Chondrocyte (in vitro differentiated cells): ENCODE results near the gene RNF111. TPM values are rescaled to one million over a fixed set of nuclear protein-coding genes. Genes with fewer than 3 reads are reported as not detected.
A peak's percentile ranks its signal among the peaks of the same experiment; 100 is the strongest.

ENCODE experiments used
- DNase-seq: peaks from one replicate; pipeline ENCODE4 v3.0.0; 2021; ENCODE audit warnings: mixed read lengths, low spot score
- H3K27ac Mint-ChIP-seq: one replicate; pipeline ENCODE4 v1.8.0; 2021; ENCODE audit warnings: mild to moderate bottlenecking, moderate library complexity, mixed read lengths; ENCODE audit not compliant: unreplicated experiment
- H3K27me3 Mint-ChIP-seq: 2 replicates; pipeline ENCODE4 v1.8.0; 2021; ENCODE audit warnings: low read depth, mixed read lengths
- H3K36me3 Mint-ChIP-seq: 2 replicates; pipeline ENCODE4 v1.8.0; 2021; ENCODE audit warnings: low read depth, mixed read lengths
- H3K4me1 Mint-ChIP-seq: 2 replicates; pipeline ENCODE4 v1.8.0; 2021; ENCODE audit warnings: low read depth, mild to moderate bottlenecking, mixed read lengths
- H3K4me3 Mint-ChIP-seq: one replicate; pipeline ENCODE4 v1.8.0; 2021; ENCODE audit warnings: mild to moderate bottlenecking, moderate library complexity, mixed read lengths; ENCODE audit not compliant: unreplicated experiment
- H3K9me3 Mint-ChIP-seq: 2 replicates; pipeline ENCODE4 v1.8.0; 2021; ENCODE audit warnings: low read depth, mixed read lengths
- CTCF ChIP-seq: fragments of 200-600 bp; sonication (generic); IDR thresholded peaks from 2 replicates; pipeline ENCODE4 v1.5.0; 2021; ENCODE audit warnings: antibody characterized with exemption, mild to moderate bottlenecking, moderate library complexity
- long read RNA-seq: library from polyadenylated mRNA; stranded (forward); transcript quantifications from one replicate; pipeline ENCODE4 v2.0.0, GENCODE V29; 2021
- total RNA-seq: library from RNA; stranded (reverse); gene quantifications from 3 replicates; pipeline ENCODE4 v1.2.1, GENCODE V29; 2021

Gene RNF111
- 25.8 to 31.1 TPM (median 27.1 TPM) in 3 replicates for total RNA-seq
- long read RNA-seq, full-length matches to known transcripts = 6 of 24 reads
- long read RNA-seq, partial matches to known transcripts = 2 of 24 reads
- long read RNA-seq, other reads (novel, unspliced or antisense) = 16 of 24 reads

DNA sequence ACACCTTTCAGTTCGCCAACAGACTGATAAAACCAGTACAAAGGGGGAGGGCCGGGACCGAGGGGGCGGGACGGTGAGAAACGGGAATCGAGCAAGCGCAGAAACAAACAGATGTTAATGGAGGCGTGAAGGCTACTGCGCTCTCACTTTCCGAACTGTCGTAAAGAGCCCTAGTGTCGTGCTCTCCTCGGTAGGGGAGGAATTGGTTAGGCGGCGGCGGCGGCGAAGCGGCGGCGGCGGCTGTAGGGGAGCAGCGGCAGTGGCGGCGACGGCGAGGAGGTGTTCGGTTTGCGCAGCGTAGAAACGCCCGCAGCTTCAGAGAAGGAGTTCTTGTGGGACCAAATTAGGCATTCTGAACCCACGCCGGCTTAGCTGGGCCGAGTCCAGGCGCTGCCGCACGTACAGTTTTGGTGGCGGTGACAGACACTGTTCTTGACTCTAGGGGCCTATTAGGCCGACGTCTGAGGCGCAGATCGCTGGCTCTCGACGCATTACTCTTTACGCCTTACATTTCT, at the start of gene RNF111:
RNF111 (plus strand) TSS at position 173 of the 515 bp plus-strand sequence. CDS start 43,160 bp downstream, outside the sequence.
- peaks cover 34% of the 10 kb centered on the region for H3K4me1 Mint-ChIP-seq
- TF ChIP-seq CTCF = no peak

DNA sequence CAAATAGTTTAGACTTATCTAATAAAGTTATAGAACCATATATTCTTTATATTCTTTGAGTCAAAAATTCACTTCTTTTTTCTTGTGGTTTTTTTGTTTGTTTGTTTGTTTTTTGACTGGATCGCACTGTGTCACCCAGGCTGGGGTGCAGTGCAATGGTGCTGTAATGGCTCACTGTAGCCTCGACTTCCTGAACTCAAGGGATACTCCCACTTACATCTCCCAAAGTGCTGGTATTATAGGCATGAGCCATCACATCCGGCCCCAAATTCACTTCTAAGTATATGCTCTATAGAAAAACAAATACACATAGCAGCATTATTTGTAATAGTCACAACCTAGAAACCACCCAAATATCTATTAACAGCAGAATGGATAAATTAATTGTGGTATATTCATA, 40.3 kb upstream of the RNF111 start:
- DNase-seq = no peak
- Mint-ChIP-seq H3K4me3 (no peak overlapping the region), H3K27ac (no peak overlapping the region), H3K27me3 (no peaks in the 10 kb centered on the region), H3K36me3 (no peaks in the 10 kb centered on the region), H3K4me1 (peaks cover 6% of the 10 kb centered on the region), H3K9me3 (no peaks in the 10 kb centered on the region)
- no peak for TF ChIP-seq CTCF

More for the DNA sequence above, at the start of gene RNF111:
- H3K27me3 Mint-ChIP-seq = peaks cover 18% of the 10 kb centered on the region
- H3K36me3 Mint-ChIP-seq = peaks cover 4% of the 10 kb centered on the region
- peak within 1 kb of the TSS; percentile 98 for H3K4me3 Mint-ChIP-seq
- H3K9me3 Mint-ChIP-seq = no peaks in the 10 kb centered on the region
- H3K27ac Mint-ChIP-seq = peak within 1 kb of the TSS; percentile 97
- DNase-seq = no peak

DNA sequence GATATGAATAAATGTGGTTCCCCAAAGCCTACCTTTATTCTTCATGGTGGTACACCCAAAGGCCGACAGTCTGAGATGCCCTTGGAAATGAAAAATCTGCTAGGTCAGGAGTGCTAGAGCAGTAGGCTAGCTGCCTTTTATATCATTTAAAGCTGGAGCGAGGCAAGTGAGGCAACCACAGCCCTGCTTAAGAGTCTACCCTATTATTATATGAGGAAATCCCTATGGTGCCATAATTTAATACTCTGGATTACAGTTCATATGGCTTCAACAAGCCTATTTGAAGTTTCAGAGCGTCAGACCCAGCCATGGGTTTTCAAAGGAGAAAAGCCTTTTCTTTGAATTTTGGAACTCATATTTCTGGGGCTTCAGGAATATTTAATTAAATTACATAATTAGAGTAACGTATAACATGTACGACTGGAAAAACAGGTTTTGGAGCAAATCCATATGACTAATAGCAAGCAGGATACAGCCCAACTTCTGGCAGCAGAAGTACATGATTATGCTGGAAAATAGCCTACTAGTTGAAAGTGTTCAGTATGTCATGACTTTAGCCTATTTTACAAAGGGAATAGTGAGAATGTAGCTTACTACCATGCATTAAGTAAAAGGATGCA, 36.0 kb upstream of the RNF111 start:
- H3K9me3 Mint-ChIP-seq = no peaks in the 10 kb centered on the region
- H3K27me3 Mint-ChIP-seq = no peaks in the 10 kb centered on the region
- peaks cover 9% of the 10 kb centered on the region for H3K4me1 Mint-ChIP-seq
- no peak for DNase-seq
- H3K36me3 Mint-ChIP-seq = no peaks in the 10 kb centered on the region
- no peak overlapping the region for H3K4me3 Mint-ChIP-seq
- TF ChIP-seq CTCF = no peak
- H3K27ac Mint-ChIP-seq = no peak overlapping the region

DNA sequence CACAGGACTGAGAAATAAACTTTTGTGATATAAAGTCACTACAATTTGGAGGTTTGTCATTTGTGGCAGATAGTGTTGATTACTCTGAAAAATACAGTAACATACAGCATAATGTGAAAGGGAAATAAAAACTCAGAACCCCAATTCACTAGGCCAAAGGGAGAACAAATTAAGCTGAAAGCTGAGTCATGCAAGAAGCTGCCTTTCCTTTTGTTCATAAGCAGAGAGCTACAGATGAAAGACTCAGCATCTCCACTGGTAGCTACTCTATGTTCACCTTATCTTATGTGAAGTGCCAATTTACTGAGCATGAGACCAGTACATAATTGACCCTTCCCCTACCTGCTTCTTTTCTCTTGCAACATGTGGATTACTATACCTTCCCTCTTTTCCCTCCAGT, 34.7 kb upstream of the RNF111 start:
- H3K4me1 Mint-ChIP-seq = peaks cover 9% of the 10 kb centered on the region
- no peaks in the 10 kb centered on the region for H3K9me3 Mint-ChIP-seq
- H3K4me3 Mint-ChIP-seq = no peak overlapping the region
- TF ChIP-seq CTCF = no peak
- H3K27me3 Mint-ChIP-seq = no peaks in the 10 kb centered on the region
- no peaks in the 10 kb centered on the region for H3K36me3 Mint-ChIP-seq
- no peak for DNase-seq
- H3K27ac Mint-ChIP-seq = no peak overlapping the region

- no peaks in the 10 kb centered on the region for H3K36me3 Mint-ChIP-seq
- no peak overlapping the region for H3K27ac Mint-ChIP-seq
- H3K4me3 Mint-ChIP-seq = no peak overlapping the region
- no peak for DNase-seq
- H3K9me3 Mint-ChIP-seq = no peaks in the 10 kb centered on the region
- TF ChIP-seq CTCF = peak; percentile 92
- peaks cover 3% of the 10 kb centered on the region for H3K4me1 Mint-ChIP-seq
- no peaks in the 10 kb centered on the region for H3K27me3 Mint-ChIP-seq
Measured at GRCh38 chr15:58957101-58957973, 30.1 kb upstream of the RNF111 start.
